Measurements from ENCODE around the gene WFDC1.
"Not testable (repeated sequence)": the region's sequence is repeated elsewhere in the genome, so short reads cannot be mapped to it uniquely, and the experiment has no call there.

The WFDC1 gene

DNA sequence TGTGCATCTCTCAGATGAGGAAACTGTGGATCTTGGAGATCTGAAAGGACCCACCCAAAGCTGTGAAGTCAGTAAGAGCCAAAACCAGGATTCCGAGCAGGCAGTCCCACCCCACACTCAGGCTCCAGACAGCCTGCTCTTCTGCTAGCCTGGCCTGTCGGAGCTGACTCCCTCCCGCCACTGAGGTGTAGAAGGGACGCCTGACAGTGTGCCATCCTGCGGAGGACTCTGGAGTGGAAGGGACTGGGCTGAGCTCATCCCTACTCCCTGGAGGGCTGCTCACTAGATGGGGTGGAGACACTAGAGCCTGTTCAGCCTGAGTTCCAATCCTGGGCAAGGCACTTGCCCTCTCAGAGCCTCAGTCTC is 36.0 kb downstream of the WFDC1 start:
- no peak for DNase-seq

DNA sequence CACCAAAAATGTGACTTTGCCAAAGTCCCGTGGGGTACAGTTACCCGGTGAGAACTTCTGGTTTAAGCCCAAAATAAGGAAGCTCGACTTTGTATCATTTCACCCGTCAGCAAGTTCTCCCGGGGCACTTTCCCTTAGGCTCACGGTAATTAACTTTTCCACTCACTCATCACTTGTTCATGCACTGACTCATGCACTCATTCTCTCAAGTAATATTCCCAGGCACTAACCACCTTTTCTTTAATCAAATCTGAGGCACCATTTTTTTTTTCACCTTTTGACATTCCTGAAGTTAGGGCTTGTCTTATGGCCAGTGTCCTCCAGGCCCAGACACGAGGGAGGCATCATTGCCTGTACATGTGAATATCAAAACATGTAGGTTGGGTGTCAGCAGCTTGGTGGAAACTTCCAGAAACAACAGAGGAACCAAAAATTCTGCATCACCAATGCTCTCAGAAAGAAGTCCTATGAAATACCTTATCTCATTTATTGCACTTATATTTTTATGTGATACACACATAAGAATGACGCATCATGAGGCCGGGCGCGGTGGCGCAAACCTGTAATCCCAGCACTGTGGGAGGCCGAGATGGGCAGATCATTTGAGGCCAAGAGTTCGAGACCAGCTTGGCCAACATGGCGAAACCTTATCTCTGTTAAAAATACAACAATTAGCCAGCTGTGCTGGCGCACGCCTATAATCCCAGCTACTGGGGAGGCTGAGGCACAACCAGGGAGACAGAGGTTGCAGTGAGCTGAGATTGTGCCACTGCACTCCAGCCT is 37.5 kb downstream of the WFDC1 start:
- no peak for DNase-seq

DNA sequence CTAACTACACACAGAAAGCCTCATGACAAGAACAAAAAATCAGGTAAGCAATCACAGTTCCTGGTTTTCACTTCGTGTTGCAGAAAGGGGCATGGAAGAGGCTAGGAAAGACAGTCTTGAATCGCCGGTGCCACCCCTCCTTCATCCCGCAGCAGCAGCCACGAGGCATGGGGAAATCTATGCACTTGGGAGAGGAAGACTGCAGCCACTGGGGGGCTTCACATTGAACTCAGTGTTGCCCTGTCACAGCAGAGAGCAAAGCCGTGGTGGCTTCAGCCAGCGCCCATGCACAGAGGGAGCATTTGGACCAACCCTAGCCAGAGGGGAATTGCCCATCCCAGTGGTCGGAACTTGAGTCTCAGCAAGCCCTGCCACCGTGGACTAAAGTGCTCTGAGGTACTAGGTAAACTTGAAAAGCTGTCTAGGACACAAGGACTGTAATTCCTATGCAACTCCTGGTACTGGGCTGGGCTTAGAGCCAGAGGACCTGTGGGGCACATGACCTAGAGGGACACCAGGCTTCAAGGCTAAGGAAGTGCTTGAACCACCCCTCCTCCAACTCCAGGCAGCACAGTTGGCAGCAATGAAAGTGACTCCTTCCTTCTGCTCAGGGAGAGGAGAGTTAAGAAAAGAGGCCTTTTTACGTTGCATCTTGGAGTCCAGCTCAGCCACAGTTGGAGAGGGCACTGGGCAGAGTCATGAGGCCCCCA is 38.5 kb downstream of the WFDC1 start:
- no peak for DNase-seq

DNA sequence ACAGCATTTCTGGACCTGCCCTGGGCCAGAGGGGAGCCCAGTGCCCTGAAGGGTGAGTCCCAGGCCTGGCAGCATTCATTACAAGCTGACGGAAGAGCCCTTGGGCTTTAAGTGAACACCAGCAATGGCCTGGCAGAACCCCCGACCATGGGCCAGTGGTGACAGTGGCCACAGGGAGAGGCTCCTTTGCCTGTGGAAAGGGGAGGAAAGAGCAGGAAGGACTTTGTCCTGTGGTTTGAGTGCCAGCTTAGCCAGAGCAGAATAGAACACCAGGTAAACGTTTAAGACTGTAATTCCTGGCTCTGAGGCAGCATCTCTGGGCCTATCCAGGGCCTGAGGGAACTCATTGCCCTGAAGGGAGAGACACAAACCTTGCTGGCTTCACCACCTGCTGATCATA is 39.4 kb downstream of the WFDC1 start:
- no peak for DNase-seq

DNA sequence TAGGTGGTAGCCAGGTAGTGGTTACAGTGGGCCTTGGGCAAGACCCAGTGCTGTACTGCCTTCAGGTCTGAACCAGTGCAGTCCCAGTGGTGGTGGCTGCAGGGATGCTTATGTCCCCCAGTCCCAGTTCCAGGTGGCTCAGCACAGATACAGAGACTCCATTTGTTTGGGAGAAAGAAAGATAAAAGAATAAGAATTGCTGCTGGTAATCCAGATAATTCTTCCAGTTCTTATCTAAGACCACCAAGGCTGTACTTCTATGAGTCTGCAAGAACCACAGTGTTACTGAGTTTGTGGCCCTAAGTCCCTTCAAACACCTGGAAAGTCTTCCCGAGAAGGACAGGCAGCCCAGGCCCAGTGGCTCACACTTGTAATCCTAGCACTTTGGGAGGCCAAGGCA is 39.8 kb downstream of the WFDC1 start:
- no peak for DNase-seq

DNA sequence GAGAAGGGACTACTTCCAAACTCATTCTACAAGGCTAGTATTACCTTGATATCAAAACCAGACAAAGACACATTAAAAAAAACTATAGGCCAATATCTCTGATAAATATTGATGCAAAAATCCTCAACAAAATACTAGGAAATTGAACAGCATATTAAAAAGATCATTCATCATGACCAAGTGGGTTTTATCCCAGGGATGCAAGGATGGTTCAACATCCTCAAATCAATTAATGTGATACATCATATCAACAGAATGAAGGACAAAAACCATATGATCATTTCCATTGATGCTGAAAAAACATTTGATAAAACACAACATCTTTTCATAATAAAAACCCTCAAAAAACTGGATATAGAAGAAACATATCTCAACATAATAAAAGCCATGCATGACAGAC is 42.6 kb downstream of the WFDC1 start:
- not testable (repeated sequence) for DNase-seq

DNA sequence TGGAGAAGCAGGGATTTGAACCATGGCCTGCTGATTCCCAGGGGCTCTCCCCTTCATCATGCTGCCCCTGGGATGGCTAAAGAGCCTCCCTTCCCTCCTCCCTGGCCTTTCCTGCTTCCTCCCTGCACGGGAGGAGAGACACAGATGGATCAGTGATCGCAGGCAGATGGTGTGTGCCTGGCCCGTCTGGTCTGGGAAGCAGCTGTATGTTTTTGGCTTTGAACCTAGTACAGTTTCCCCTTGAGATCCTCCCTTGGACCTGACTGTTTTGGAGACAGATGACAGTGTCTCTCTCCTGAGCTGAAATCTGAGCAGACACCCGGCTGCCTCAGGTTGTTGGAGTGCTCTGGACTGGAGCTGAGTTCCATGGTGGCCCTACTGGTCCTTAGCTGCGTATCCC is 44.6 kb downstream of the WFDC1 start:
- DNase-seq, result no peak

DNA sequence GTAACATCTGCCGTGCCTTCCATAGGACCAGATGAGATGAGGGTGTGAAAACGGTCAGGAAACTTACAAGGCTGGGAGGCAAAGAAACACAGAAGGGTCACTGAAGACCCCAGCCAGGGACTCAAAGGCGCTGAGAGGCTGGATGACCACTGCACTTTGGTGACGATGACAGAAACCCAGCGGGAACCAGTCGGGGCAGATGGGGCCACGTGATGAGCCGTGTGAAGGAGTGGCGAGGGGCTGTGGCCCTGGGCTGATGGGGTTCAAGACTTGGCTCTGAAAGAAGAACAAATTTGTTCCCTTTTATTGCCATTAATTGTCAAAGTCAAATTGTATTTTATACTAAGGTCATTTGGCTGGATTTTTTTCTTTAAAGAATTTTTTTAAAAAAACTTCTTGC is 45.1 kb downstream of the WFDC1 start:
- DNase-seq, result no peak

DNA sequence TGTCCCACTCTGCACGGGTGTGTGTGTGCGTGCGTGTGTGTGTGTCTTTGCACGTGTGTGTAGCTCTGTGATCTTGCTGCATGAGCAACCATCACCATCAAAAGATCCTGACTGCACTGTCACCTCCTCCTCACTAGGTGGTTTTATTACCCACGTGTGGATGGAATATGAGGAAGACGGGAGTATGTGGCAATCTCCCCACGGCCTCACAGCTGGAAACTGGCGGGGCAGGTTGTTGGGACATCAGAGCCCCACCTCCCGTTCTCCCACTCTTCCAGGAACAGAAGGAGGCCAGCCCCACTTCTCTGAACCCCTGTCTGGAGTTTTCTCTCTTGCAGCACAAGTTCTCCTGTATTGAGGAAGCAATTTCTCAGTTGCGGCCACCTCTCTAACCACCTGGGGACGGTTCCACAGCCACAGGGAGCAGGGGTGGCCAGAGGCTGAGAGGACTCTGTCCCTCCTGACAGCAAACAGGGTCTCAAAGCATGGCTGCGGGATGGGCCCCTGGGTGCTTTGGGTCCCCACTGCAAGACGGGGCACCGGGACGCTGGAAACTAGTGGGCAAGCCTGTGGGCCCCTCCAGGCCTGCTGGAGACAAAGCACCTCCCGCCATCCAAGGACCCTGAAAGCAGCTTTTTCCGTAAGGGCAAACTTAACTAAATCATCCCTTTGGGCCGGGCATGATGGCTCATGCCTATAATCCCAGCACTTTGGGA is 45.8 kb downstream of the WFDC1 start:
- DNase-seq, result no peak

DNA sequence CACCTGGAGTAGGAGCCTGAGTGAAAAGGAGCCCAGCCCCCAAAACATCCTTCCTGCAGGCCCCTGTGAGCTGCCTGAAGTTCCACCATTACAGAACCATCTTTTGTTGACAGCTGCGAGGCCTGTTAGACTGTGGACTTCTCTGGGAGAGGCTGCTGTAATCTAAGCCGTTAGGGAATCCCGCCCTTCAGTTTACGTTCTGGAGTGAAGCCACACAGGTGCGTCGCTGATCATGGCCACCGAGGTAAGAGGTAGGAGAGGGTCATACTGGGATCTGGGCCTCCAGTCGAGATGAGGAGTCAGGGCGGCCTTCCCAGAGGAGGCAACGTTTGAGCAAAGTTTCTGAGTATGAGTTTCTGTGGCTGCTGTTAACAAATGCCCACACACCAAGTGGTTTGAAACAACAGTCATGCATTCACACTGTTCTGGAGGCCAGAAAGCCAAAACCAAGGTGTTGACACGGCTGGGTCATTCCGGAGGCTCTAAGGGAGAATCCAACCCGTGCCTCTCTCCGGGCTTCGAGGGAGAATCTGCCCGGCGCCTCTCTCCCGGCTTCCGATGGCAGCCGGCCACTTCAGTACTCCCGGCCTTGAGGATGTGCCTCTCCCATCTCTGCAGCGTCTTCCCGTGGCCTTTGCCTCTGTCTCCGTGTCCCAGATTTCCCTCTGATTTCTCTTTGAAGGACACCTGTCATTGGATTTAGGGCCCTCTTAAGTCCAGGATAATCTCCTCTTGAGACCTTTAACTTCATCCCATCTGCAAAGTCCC is 47.0 kb downstream of the WFDC1 start:
- no peak for DNase-seq

DNA sequence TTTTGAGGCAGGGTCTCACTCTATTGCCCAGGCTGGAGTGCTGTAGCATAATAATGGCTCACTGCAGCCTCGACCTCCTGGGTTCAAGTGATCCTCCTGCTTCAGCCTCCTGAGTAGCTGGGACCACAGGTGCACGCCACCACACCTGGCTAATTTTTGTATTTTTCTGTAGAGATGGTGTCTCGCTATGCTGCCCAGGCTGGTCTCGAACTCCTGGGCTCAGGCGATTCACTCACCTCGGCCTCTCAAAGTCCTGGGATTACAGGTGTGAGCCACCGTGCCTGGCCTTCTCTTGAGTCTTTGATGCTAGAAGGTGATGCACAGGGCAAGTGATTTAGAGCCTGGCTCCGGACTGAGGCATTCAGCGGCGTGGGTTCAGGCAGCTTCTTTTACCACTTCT is 49.1 kb downstream of the WFDC1 start:
- not testable (repeated sequence) for DNase-seq

DNA sequence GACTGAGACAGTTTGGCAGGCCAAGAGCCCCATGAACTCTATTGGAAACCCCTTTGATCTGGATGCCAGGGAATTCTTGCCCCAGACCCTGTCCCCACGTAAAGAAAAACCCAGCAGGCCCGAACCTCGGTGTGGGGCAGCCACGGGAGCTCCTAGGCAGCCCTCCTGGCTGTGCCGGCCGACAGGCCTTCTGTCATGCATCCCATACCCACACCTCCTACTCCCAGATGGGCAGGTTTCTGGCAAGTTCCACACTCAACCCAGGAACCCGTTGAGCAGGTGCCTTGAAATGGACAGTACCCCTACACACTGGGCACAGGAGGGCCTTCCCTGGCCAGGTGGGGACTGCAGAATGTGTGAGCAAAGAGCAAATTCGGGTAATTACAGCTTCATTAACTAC is 50.1 kb downstream of the WFDC1 start:
- no peak for DNase-seq

DNA sequence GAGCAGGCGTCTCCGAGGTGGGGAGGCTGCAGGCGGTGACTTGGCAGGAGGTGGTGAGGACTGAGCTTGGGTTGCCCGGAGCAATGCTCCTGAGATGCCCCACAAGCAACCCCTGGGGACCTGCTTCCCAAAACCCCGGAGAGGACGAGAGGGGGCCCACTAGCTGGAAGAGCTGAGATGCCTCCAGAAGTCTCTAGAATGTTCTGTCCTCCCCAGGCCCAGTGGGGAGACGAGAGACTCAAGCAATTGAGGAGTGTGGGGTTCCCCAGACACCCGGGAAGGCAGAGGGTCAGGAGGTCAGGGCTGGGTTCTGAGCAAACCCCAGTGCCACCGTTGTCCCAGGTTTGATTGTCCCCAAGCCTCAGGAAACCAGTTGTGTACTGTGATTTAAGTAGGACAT is 52.5 kb downstream of the WFDC1 start:
- no peak for DNase-seq

DNA sequence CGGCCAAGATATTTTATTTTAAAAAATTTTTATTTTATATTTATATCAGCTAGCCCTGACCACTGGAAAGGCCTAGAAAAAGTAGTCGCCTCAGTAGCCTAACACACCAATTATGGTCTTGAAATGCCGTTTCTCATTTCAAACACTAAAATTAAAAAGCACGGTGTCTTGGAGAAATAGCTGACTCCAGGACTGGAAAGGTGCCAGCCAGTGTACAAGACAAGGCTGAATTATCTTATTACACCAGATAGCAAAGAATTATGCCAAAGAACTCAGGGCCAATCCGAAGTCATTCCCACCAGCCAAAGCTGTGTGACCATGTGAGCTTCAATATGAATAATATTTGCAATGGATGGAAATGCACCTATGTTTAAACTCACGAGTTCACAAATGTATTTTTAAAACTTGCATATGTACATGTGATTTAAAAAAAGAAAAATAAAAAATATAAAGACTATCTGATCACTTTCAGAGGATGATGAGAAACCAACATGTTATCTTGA is 53.8 kb downstream of the WFDC1 start:
- DNase-seq, result no peak

DNA sequence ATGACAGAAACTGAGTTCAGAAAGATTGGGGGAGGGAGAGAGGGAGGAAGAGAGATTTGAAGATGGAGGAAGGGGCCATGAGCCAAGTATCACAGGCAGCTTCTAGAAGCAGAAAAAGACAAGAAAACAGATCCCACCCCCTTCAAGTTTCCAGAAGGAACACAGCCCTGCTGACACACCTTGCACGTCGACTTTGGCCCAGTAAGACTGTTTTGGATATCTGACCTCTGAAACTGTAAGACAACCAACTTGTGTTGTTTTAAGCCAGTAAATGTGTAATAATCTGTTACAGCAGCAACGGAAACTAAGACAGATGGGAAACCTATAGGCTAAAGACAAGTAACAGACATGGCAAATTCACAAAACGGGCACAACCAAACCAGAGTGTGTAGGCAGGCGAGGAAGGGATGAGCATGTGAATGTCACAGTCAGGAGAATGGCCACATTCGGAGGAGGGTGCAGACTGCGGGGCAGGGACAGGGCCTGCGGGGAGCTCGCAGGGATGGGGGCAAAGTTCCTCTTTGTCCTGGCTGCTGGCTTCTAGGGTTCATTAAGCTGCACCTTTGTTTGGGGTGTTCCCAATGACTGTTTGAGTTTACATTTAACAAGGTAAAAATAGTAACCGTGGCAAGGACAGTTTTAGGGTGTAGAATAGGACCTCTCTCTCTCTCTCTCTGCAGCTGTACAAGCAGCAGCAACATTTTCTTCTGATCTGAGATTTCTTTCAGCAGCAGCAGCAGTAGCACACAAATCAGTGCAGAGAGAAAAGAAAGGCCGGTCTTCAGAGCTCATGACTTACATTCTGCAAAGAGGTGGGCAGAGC is 55.4 kb downstream of the WFDC1 start:
- no peak for DNase-seq

DNA sequence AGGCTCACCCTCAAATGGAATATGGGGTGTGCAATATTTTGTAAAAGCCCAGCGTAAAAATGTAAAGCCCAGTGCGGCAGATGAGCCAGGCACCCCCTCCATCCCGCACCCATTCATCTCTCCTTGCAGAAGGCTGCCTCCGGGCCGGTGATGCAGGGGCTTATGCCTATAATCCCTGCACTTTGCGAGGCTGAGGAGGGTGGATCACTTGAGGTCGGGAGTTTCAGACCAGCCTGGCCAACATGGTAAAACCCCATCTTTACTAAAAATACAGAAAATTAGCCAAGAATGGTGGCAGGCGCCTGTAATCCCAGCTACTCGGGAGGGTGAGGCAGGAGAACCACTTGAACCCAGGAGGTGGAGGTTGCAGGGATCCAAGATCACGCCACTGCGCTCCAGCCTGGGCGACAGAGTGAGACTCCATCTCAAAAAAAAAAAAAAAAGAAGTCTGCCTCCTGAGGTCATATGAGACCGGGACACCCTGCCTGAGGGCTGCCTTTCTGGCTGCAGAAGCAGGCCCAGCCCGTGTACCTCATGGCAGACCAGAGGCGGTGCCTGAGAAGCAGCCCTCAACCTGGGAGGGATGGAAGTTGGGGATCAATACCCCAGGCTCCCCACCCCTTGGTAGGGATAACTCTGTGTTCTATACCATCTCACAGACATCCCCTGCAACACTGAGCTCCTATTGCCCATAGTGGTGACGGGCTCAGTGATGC is 56.2 kb downstream of the WFDC1 start:
- no peak for DNase-seq

DNA sequence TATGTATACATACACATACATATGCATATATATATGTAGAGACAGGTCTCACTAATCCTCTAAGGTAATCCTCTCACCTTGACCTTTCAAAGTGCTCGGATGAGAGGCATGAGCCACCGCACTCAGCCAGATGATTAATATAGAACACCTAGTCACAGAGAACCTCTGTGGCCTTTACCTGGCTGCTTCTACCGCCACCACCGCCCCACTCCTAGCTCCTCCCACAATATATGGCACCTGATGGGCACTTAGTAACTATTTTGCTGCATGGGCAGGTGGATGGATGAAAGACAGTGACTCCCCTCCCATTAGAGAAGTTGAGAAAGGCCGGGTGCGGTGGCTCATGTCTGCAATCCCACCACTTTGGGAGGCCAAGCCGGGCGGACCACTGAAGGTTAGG is 57.0 kb downstream of the WFDC1 start:
- no peak for DNase-seq

DNA sequence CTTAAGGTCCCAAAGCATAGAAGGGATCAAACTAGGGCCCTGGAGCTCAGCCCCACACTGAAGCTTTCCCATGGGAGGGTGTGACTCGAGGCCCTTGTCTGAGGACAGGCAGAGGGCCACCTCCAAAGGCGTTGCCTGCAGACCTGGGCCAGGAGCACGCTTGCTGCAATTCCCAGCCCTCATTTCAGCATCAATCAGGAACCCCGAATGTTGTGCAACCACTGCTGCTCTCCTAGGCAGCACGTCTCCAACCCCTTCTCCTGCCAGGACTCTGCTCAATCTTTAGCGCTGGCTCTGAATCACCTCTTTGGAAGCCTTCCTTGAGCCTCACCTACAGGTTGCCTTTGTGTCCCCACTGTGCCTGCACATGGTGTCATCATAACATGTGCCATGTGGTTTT is 59.6 kb downstream of the WFDC1 start:
- no peak for DNase-seq

DNA sequence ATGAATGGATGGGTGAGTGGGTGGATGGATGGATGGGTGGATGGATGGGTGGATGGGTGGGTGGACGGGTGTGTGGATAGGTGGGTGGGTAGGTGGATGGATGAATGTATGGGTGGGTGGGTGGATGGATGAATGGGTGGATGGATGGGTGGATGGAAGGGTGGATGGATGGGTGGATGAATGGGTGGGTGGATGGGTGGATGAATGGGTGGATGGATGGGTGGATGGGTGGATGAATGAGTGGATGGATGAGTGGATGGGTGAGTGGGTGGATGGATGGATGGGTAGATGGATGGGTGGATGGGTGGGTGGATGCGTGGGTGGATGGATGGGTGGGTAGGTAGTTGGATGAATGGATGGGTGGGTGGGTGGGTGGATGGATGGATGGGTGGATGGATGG is 60.5 kb downstream of the WFDC1 start:
- DNase-seq, result no peak

DNA sequence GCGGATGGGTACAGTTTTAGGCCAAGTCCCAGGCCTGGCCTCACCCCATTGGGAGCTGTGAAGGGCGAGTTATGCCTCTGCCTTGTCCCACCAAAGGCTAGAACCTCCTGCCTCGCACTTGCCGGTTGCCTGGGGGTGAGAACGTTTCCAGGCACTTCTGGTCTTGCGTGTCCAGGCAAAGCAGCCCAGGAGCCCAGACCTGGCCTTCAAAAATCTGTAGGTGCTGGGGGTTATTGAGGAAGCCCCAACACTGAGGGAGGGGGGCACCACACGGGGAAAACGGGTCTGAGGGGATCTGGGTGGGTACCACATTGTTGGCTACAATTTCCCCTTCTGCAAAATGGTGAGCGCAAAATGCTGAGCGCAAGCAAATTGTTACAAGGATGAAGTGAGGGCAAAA is 61.5 kb downstream of the WFDC1 start:
- DNase-seq, result no peak

DNA sequence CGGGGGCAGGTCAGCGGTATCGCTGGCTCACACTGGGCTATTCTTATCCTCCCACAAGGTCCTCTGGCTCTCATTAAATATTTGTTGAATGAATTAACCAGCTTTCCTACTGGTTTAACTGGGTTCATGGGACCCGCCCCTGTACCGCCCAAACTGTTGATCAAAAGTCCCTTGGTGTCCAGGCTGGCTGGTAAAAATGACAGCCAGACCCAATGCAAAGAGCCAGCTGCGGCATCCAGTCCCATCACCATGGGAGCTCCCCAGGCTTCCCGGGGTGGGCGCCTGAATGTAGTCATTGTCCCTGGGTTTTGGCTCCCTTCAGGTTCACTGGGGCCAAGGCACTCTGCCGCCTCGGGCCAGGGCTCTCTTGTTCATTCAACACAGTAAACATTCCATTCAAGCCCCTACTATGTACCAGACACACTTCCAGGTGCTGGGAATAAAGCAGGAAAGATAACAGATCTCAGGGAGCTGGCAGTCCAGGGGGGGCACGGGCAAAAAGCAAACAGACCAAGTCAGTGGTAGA is 62.0 kb downstream of the WFDC1 start:
- DNase-seq, result no peak
